Right kidney (tissue), 1 donor: ENCODE measurements around the gene FBXL13.
"Not testable (repeated sequence)": the region's sequence is repeated elsewhere in the genome, so short reads cannot be mapped to it uniquely, and the experiment has no call there.

ENCODE experiments used
- DNase-seq: peaks from one replicate; pipeline ENCODE4 v3.0.0-alpha.2; 2016

The FBXL13 gene

GRCh38 chr7:103021490-103021889, 53.1 kb downstream of the FBXL13 start:
- DNase-seq = not testable (repeated sequence)

GRCh38 chr7:103020876-103021275, 53.7 kb downstream of the FBXL13 start:
- not testable (repeated sequence) for DNase-seq

- DNase-seq = not testable (repeated sequence)
Measured at GRCh38 chr7:103018295-103018694, 56.3 kb downstream of the FBXL13 start.

- no peak for DNase-seq
Measured at GRCh38 chr7:103011650-103012049, 62.9 kb downstream of the FBXL13 start.

GRCh38 chr7:103010211-103010610, 64.4 kb downstream of the FBXL13 start:
- DNase-seq = no peak

- DNase-seq = no peak
Measured at GRCh38 chr7:103009466-103010185, 65.0 kb downstream of the FBXL13 start.

- DNase-seq = no peak
Measured at GRCh38 chr7:103003004-103003403, 71.6 kb downstream of the FBXL13 start.

GRCh38 chr7:103001210-103001609, 73.4 kb downstream of the FBXL13 start:
- DNase-seq = no peak

- DNase-seq = no peak
Measured at GRCh38 chr7:102996957-102997356, 77.6 kb downstream of the FBXL13 start.

GRCh38 chr7:102995609-102996008, 79.0 kb downstream of the FBXL13 start:
- DNase-seq = not testable (repeated sequence)

GRCh38 chr7:102994567-102994966, 80.0 kb downstream of the FBXL13 start:
- DNase-seq = no peak

GRCh38 chr7:102993718-102994029, 80.9 kb downstream of the FBXL13 start:
- no peak for DNase-seq

GRCh38 chr7:102992938-102993717, 81.5 kb downstream of the FBXL13 start:
- peak; percentile 20 for DNase-seq

GRCh38 chr7:102992509-102992937, 82.1 kb downstream of the FBXL13 start:
- no peak for DNase-seq

GRCh38 chr7:102991540-102992214, 82.9 kb downstream of the FBXL13 start:
- DNase-seq = no peak

GRCh38 chr7:102991077-102991539, 83.5 kb downstream of the FBXL13 start:
- no peak for DNase-seq

GRCh38 chr7:102990642-102991041, 84.0 kb downstream of the FBXL13 start:
- no peak for DNase-seq

GRCh38 chr7:102988631-102989560, 85.7 kb downstream of the FBXL13 start:
- DNase-seq = no peak

GRCh38 chr7:102988088-102988487, 86.5 kb downstream of the FBXL13 start:
- no peak for DNase-seq

GRCh38 chr7:102985176-102985783, 89.3 kb downstream of the FBXL13 start:
- no peak for DNase-seq

- DNase-seq = no peak
Measured at GRCh38 chr7:102983602-102984001, 91.0 kb downstream of the FBXL13 start.

GRCh38 chr7:102982235-102982634, 92.4 kb downstream of the FBXL13 start:
- no peak for DNase-seq
